GM21367 (cell line): Measurements from ENCODE around the gene LRRC56.

Experiments used
- ATAC-seq: cut with Tn5 transposase; IDR thresholded peaks from one replicate; pipeline ENCODE4 v1.9.1; 2021; ENCODE audit not compliant: unreplicated experiment

Gene LRRC56

GRCh38 chr11:537622-538430 lies 499 bp downstream of the LRRC56 start:
- ATAC-seq, result no peak

- no peak for ATAC-seq
Observed at GRCh38 chr11:538431-539051, 1.2 kb downstream of the LRRC56 start.

GRCh38 chr11:539971-540481 lies 2.7 kb downstream of the LRRC56 start:
- ATAC-seq, result no peak

GRCh38 chr11:540583-541432 lies 3.5 kb downstream of the LRRC56 start:
- no peak for ATAC-seq

GRCh38 chr11:541433-541885 lies 4.1 kb downstream of the LRRC56 start:
- no peak for ATAC-seq

- no peak for ATAC-seq
Observed at GRCh38 chr11:544817-545166, 7.5 kb downstream of the LRRC56 start.

GRCh38 chr11:545171-545570 lies 7.8 kb downstream of the LRRC56 start:
- ATAC-seq, result no peak

GRCh38 chr11:548700-549603 lies 11.6 kb downstream of the LRRC56 start:
- ATAC-seq, result no peak

GRCh38 chr11:550021-550745 lies 12.9 kb downstream of the LRRC56 start:
- no peak for ATAC-seq

GRCh38 chr11:550746-551085 lies 13.4 kb downstream of the LRRC56 start:
- ATAC-seq, result no peak

- no peak for ATAC-seq
Observed at GRCh38 chr11:551131-551530, 13.8 kb downstream of the LRRC56 start.

- ATAC-seq, result no peak
Observed at GRCh38 chr11:551596-551995, 14.3 kb downstream of the LRRC56 start.

- ATAC-seq, result no peak
Observed at GRCh38 chr11:553083-553987, 16.0 kb downstream of the LRRC56 start.

GRCh38 chr11:553988-554340 lies 16.6 kb downstream of the LRRC56 start:
- no peak for ATAC-seq

GRCh38 chr11:554428-555226 lies 17.3 kb downstream of the LRRC56 start:
- no peak for ATAC-seq

- ATAC-seq, result no peak
Observed at GRCh38 chr11:555227-555779, 18.0 kb downstream of the LRRC56 start.

GRCh38 chr11:555780-556661 lies 18.7 kb downstream of the LRRC56 start:
- ATAC-seq, result no peak
